H9 (cell line): Measurements from ENCODE around the gene PPP1R12B. TPM values are rescaled to one million over a fixed set of nuclear protein-coding genes. Genes with fewer than 3 reads are reported as not detected.
"Not testable (repeated sequence)": the region's sequence is repeated elsewhere in the genome, so short reads cannot be mapped to it uniquely, and the experiment has no call there.

Experiments used
- DNase-seq: peaks from one replicate; pipeline ENCODE4 v3.0.0-alpha.2; 2017
- H2AFZ ChIP-seq: one replicate; pipeline ENCODE4 v1.6.1; 2013; ENCODE audit warnings: mild to moderate bottlenecking, low read length, control low read depth, moderate library complexity
- H2AK5ac ChIP-seq: 2 replicates; pipeline ENCODE4 v1.6.1; 2013; ENCODE audit warnings: low read length, control low read depth, mixed read lengths; ENCODE audit not compliant: insufficient read length
- H2BK120ac ChIP-seq: one replicate; pipeline ENCODE4 v1.6.1; 2013; ENCODE audit warnings: low read depth, mild to moderate bottlenecking, low read length, control low read depth, inconsistent platforms; ENCODE audit not compliant: poor library complexity, severe bottlenecking
- H2BK12ac ChIP-seq: 2 replicates; pipeline ENCODE4 v1.6.1; 2013; ENCODE audit warnings: low read length, control low read depth, mixed read lengths, low read depth; ENCODE audit not compliant: insufficient read length
- H2BK15ac ChIP-seq: 2 replicates; pipeline ENCODE4 v1.6.1; 2013; ENCODE audit warnings: low read depth, low read length, control low read depth
- H2BK20ac ChIP-seq: one replicate; pipeline ENCODE4 v1.6.1; 2013; ENCODE audit warnings: low read depth, mild to moderate bottlenecking, low read length, control low read depth, inconsistent platforms; ENCODE audit not compliant: poor library complexity, severe bottlenecking
- H2BK5ac ChIP-seq: 2 replicates; pipeline ENCODE4 v1.6.1; 2013; ENCODE audit warnings: low read length, control low read depth, mixed read lengths; ENCODE audit not compliant: insufficient read length
- H3K14ac ChIP-seq: 2 replicates; pipeline ENCODE4 v1.6.1; 2013; ENCODE audit warnings: low read length, control low read depth; ENCODE audit not compliant: insufficient read depth
- H3K18ac ChIP-seq: 2 replicates; pipeline ENCODE4 v1.6.1; 2013; ENCODE audit warnings: low read depth, mild to moderate bottlenecking, mixed read lengths, low read length, control low read depth; ENCODE audit not compliant: insufficient read length
- H3K23ac ChIP-seq: 2 replicates; pipeline ENCODE4 v1.6.1; 2013; ENCODE audit warnings: low read length, control low read depth, mixed read lengths, low read depth; ENCODE audit not compliant: insufficient read length
- H3K23me2 ChIP-seq: 2 replicates; pipeline ENCODE4 v1.6.1; 2013; ENCODE audit warnings: low read depth, mild to moderate bottlenecking, mixed read lengths, low read length, control low read depth; ENCODE audit not compliant: insufficient read length, poor library complexity, severe bottlenecking
- H3K27ac ChIP-seq: 2 replicates; pipeline ENCODE4 v1.5.1; 2013; ENCODE audit warnings: low read length, control low read depth, mixed read lengths, low read depth; ENCODE audit not compliant: insufficient read length
- H3K27me3 ChIP-seq: 2 replicates; pipeline ENCODE4 v1.6.1; 2013; ENCODE audit warnings: low read length, control low read depth, inconsistent platforms; ENCODE audit not compliant: insufficient read depth
- H3K4ac ChIP-seq: 2 replicates; pipeline ENCODE4 v1.6.1; 2013; ENCODE audit warnings: low read depth, mild to moderate bottlenecking, control low read depth, inconsistent platforms, low read length, moderate library complexity
- H3K4me1 ChIP-seq: 2 replicates; pipeline ENCODE4 v1.6.1; 2013; ENCODE audit warnings: low read length, control low read depth, inconsistent platforms; ENCODE audit not compliant: insufficient read depth
- H3K4me2 ChIP-seq: 2 replicates; pipeline ENCODE4 v1.6.1; 2013; ENCODE audit warnings: low read length, control low read depth, mixed read lengths; ENCODE audit not compliant: insufficient read length, insufficient read depth
- H3K56ac ChIP-seq: 2 replicates; pipeline ENCODE4 v1.6.1; 2013; ENCODE audit warnings: low read depth, mild to moderate bottlenecking, mixed read lengths, low read length, control low read depth; ENCODE audit not compliant: insufficient read length
- H3K79me1 ChIP-seq: 2 replicates; pipeline ENCODE4 v1.6.1; 2013; ENCODE audit warnings: low read depth, mild to moderate bottlenecking, moderate library complexity, low read length, control low read depth, inconsistent platforms; ENCODE audit not compliant: insufficient read depth, poor library complexity, severe bottlenecking
- H3K79me2 ChIP-seq: 2 replicates; pipeline ENCODE4 v1.6.1; 2013; ENCODE audit warnings: low read length, control low read depth, inconsistent platforms; ENCODE audit not compliant: insufficient read depth
- H3K9ac ChIP-seq: 2 replicates; pipeline ENCODE4 v1.6.1; 2013; ENCODE audit warnings: low read length, control low read depth, mixed read lengths; ENCODE audit not compliant: insufficient read length; ENCODE audit errors: extremely low read depth
- H3K9me3 ChIP-seq: one replicate; pipeline ENCODE4 v1.6.1; 2013; ENCODE audit warnings: low read depth, low read length, inconsistent platforms; ENCODE audit not compliant: control insufficient read depth
- H3T11ph ChIP-seq: one replicate; pipeline ENCODE4 v1.6.1; 2013; ENCODE audit warnings: mild to moderate bottlenecking, low read length, control low read depth, inconsistent platforms
- H4K20me1 ChIP-seq: one replicate; pipeline ENCODE4 v1.6.1; 2013; ENCODE audit not compliant: control insufficient read depth, insufficient read length, insufficient read depth
- H4K5ac ChIP-seq: 2 replicates; pipeline ENCODE4 v1.6.1; 2013; ENCODE audit warnings: low read depth, mild to moderate bottlenecking, mixed read lengths, low read length, control low read depth; ENCODE audit not compliant: insufficient read length
- H4K8ac ChIP-seq: replicated peaks from 2 replicates; pipeline ENCODE4 v1.6.1; 2013; ENCODE audit warnings: low read length, control low read depth, mixed read lengths, low read depth; ENCODE audit not compliant: insufficient read length
- H4K91ac ChIP-seq: 2 replicates; pipeline ENCODE4 v1.6.1; 2013; ENCODE audit warnings: low read depth, mild to moderate bottlenecking, moderate library complexity, mixed read lengths, low read length, control low read depth; ENCODE audit not compliant: insufficient read length
- H3K27ac Mint-ChIP-seq, 3 experiments: 2 replicates in 2 of 3; 3 replicates in 1 of 3; pipeline ENCODE4 v1.8.0; 2020 to 2021; ENCODE audit warnings: mixed read lengths in 3 of 3, mild to moderate bottlenecking in 1 of 3, moderate library complexity in 1 of 3
- H3K27me3 Mint-ChIP-seq: 2 replicates; pipeline ENCODE4 v1.8.0; 2021; ENCODE audit warnings: low read depth, mild to moderate bottlenecking, moderate library complexity, mixed read lengths
- H3K36me3 Mint-ChIP-seq, 3 experiments: 2 replicates in 2 of 3; 3 replicates in 1 of 3; pipeline ENCODE4 v1.8.0; 2020 to 2021; ENCODE audit warnings: low read depth in 3 of 3, mixed read lengths in 3 of 3; ENCODE audit not compliant: insufficient read depth in 1 of 3
- H3K4me1 Mint-ChIP-seq, 2 experiments: 2 replicates each; pipeline ENCODE4 v1.8.0; 2020; ENCODE audit warnings: mixed read lengths in 2 of 2
- H3K4me3 Mint-ChIP-seq, 2 experiments: 2 replicates in 1 of 2; 3 replicates in 1 of 2; pipeline ENCODE4 v1.8.0; 2020 to 2021; ENCODE audit warnings: mild to moderate bottlenecking in 2 of 2, mixed read lengths in 2 of 2, moderate library complexity in 1 of 2
- H3K9me3 Mint-ChIP-seq, 2 experiments: 2 replicates in 1 of 2; 3 replicates in 1 of 2; pipeline ENCODE4 v1.8.0; 2020; ENCODE audit warnings: mild to moderate bottlenecking in 2 of 2, mixed read lengths in 2 of 2, moderate library complexity in 1 of 2
- CTCF ChIP-seq: fragments of 200-600 bp; sonication (generic); conservative IDR thresholded peaks from 3 replicates; pipeline ENCODE4 v1.8.0; 2021; ENCODE audit warnings: antibody characterized with exemption, mild to moderate bottlenecking
- WGBS: extraction: QIAGEN DNeasy Blood & Tissue Kit; methylation state at CpG from one replicate; pipeline ENCODE4 v1.1.7; 2013; ENCODE audit warnings: missing lambda C conversion rate, low lambda C conversion rate, mixed read lengths; ENCODE audit not compliant: insufficient read length; ENCODE audit errors: extremely low coverage; 5-methylcytosine and 5-hydroxymethylcytosine counted together
- total RNA-seq: library from RNA; stranded (reverse); gene quantifications from 2 replicates; pipeline ENCODE4 v1.2.1, GENCODE V29; 2021

The PPP1R12B gene
- total RNA-seq, 1 experiment from 2014 or later, result 12.9 TPM

- no CpG with 5 or more reads among the region's 4 CpGs for WGBS
- Histone ChIP-seq H3K4me2 (peak overlapping the region; percentile 55), H3K27ac (peak overlapping the region; percentile 50)
- H3K79me1 ChIP-seq, H4K8ac ChIP-seq, H2BK5ac ChIP-seq, H2AFZ ChIP-seq, H4K20me1 ChIP-seq, H2BK20ac ChIP-seq, H2AK5ac ChIP-seq, H4K5ac ChIP-seq, H3K23ac ChIP-seq, H3K4me1 ChIP-seq, H4K91ac ChIP-seq, H2BK15ac ChIP-seq, H3K9me3 ChIP-seq, H3K56ac ChIP-seq, H3K27me3 Mint-ChIP-seq, H3K14ac ChIP-seq, H3K18ac ChIP-seq, H3K36me3 Mint-ChIP-seq, H3K9me3 Mint-ChIP-seq, DNase-seq, H2BK120ac ChIP-seq, H2BK12ac ChIP-seq, H3T11ph ChIP-seq, H3K9ac ChIP-seq, H3K27me3 ChIP-seq, H3K4ac ChIP-seq, H3K79me2 ChIP-seq, H3K23me2 ChIP-seq: not testable (repeated sequence)
- peak; percentile 54 for TF ChIP-seq CTCF
- Mint-ChIP-seq H3K4me3 (peak overlapping the region; percentile 2 to 6; a peak in 2 of 5 replicates), H3K27ac (peak overlapping the region; percentile 36 to 96 (median 72); a peak in 6 of 7 replicates), H3K4me1 (peaks cover 27 to 29% of the 10 kb centered on the region in 2 experiments)
These were observed 31.5 kb downstream of the PPP1R12B start for GRCh38 chr1:202379884-202380529.

GRCh38 chr1:202380535-202380934 is 32.0 kb downstream of the PPP1R12B start:
- not testable (repeated sequence) for H3K14ac ChIP-seq, H3K36me3 Mint-ChIP-seq, H4K20me1 ChIP-seq, H2BK120ac ChIP-seq, H3K79me1 ChIP-seq, H2AK5ac ChIP-seq, H3K23me2 ChIP-seq, H3K56ac ChIP-seq, H4K91ac ChIP-seq, H3K18ac ChIP-seq, H3K4me1 ChIP-seq, H3K9me3 Mint-ChIP-seq, H2BK12ac ChIP-seq, H2BK5ac ChIP-seq, H3K9me3 ChIP-seq, H3K27ac ChIP-seq, H3T11ph ChIP-seq, H3K4me2 ChIP-seq, H3K4ac ChIP-seq, DNase-seq, H4K5ac ChIP-seq, H2BK20ac ChIP-seq, H3K23ac ChIP-seq, H4K8ac ChIP-seq, H3K79me2 ChIP-seq, H2BK15ac ChIP-seq, H3K27me3 Mint-ChIP-seq, H3K27me3 ChIP-seq, H2AFZ ChIP-seq, H3K9ac ChIP-seq
- Mint-ChIP-seq H3K27ac (peak overlapping the region in 2 of 3 experiments; percentile 72 to 96; a peak in 4 of 7 replicates), H3K4me3 (peak overlapping the region in 1 of 2 experiments; percentile 9; a peak in 1 of 5 replicates), H3K4me1 (peaks cover 27 to 29% of the 10 kb centered on the region in 2 experiments)
- no CpG with 5 or more reads among the region's 2 CpGs for WGBS
